ENCODE data around the gene CLEC17A. TPM values are rescaled to one million over a fixed set of nuclear protein-coding genes. Genes with fewer than 3 reads are reported as not detected.

Gene CLEC17A
- total RNA-seq, 1 donor from 2014 or later, result not detected

GRCh38 chr19:14648506-14648905, 65.6 kb downstream of the CLEC17A start:
- Histone ChIP-seq H3K9me3 (no peaks in the 10 kb centered on the region), H3K27ac (no peak overlapping the region), H3K27me3 (no peaks in the 10 kb centered on the region), H3K4me1 (no peaks in the 10 kb centered on the region), H3K4me3 (no peak overlapping the region), H3K36me3 (no peaks in the 10 kb centered on the region)
- no peak for DNase-seq (ENCODE audit: extremely low spot score in 2 of 2)
- intact Hi-C loops (cut with DNase I), result no loop called here
- TF ChIP-seq CTCF (IDR thresholded peaks at IDR 0.05), result no peak
- no peak for TF ChIP-seq POLR2AphosphoS5 (IDR thresholded peaks at IDR 0.05; ENCODE audit: insufficient read depth in 1 of 2, low read depth in 1 of 2)
- no peak for TF ChIP-seq POLR2A (IDR thresholded peaks at IDR 0.05)

- intact Hi-C loops (cut with DNase I), result no loop called here
- Histone ChIP-seq H3K9me3 (no peaks in the 10 kb centered on the region), H3K36me3 (no peaks in the 10 kb centered on the region), H3K27me3 (no peaks in the 10 kb centered on the region), H3K27ac (no peak overlapping the region), H3K4me1 (no peaks in the 10 kb centered on the region), H3K4me3 (no peak overlapping the region)
- no peak for DNase-seq (ENCODE audit: extremely low spot score in 2 of 2)
- no peak for TF ChIP-seq POLR2AphosphoS5 (IDR thresholded peaks at IDR 0.05; ENCODE audit: insufficient read depth in 1 of 2, low read depth in 1 of 2)
- no peak for TF ChIP-seq CTCF (IDR thresholded peaks at IDR 0.05)
- TF ChIP-seq POLR2A (IDR thresholded peaks at IDR 0.05), result no peak
Measured at GRCh38 chr19:14649020-14649419, 66.1 kb downstream of the CLEC17A start.

GRCh38 chr19:14650161-14650560, 67.3 kb downstream of the CLEC17A start:
- Histone ChIP-seq H3K4me1 (no peaks in the 10 kb centered on the region), H3K27me3 (no peaks in the 10 kb centered on the region), H3K9me3 (no peaks in the 10 kb centered on the region), H3K4me3 (no peak overlapping the region), H3K36me3 (no peaks in the 10 kb centered on the region), H3K27ac (no peak overlapping the region)
- intact Hi-C loops (cut with DNase I), result no loop called here
- TF ChIP-seq POLR2A (IDR thresholded peaks at IDR 0.05) (no peak), POLR2AphosphoS5 (IDR thresholded peaks at IDR 0.05; ENCODE audit: insufficient read depth in 1 of 2, low read depth in 1 of 2) (no peak), CTCF (IDR thresholded peaks at IDR 0.05) (no peak)
- DNase-seq (ENCODE audit: extremely low spot score in 2 of 2), result no peak

- DNase-seq (ENCODE audit: extremely low spot score in 2 of 2), result no peak
- Histone ChIP-seq H3K9me3 (no peaks in the 10 kb centered on the region), H3K27ac (no peak overlapping the region), H3K4me3 (no peak overlapping the region), H3K27me3 (no peaks in the 10 kb centered on the region), H3K36me3 (no peaks in the 10 kb centered on the region), H3K4me1 (no peaks in the 10 kb centered on the region)
- intact Hi-C loops (cut with DNase I), result no loop called here
- no peak for TF ChIP-seq POLR2AphosphoS5 (IDR thresholded peaks at IDR 0.05; ENCODE audit: insufficient read depth in 1 of 2, low read depth in 1 of 2)
- TF ChIP-seq CTCF (IDR thresholded peaks at IDR 0.05), result no peak
- TF ChIP-seq POLR2A (IDR thresholded peaks at IDR 0.05), result no peak
Measured at GRCh38 chr19:14654786-14655560, 72.1 kb downstream of the CLEC17A start.

- DNase-seq (ENCODE audit: extremely low spot score in 2 of 2), result no peak
Measured at GRCh38 chr19:14655726-14656125, 72.8 kb downstream of the CLEC17A start.

More at GRCh38 chr19:14655726-14656125, 72.8 kb downstream of the CLEC17A start:
- H3K4me1 ChIP-seq, result no peaks in the 10 kb centered on the region
- H3K4me3 ChIP-seq, result no peak overlapping the region
- no peaks in the 10 kb centered on the region for H3K9me3 ChIP-seq
- H3K27ac ChIP-seq, result no peak overlapping the region
- H3K27me3 ChIP-seq, result no peaks in the 10 kb centered on the region
- TF ChIP-seq POLR2AphosphoS5 (IDR thresholded peaks at IDR 0.05; ENCODE audit: insufficient read depth in 1 of 2, low read depth in 1 of 2) (no peak), POLR2A (IDR thresholded peaks at IDR 0.05) (no peak), CTCF (IDR thresholded peaks at IDR 0.05) (no peak)
- intact Hi-C loops (cut with DNase I), result no loop called here
- no peaks in the 10 kb centered on the region for H3K36me3 ChIP-seq
